ENCODE data around the gene ITSN1. TPM values are rescaled to one million over a fixed set of nuclear protein-coding genes. Genes with fewer than 3 reads are reported as not detected.

The ITSN1 gene
- total RNA-seq, 1 experiment from 2014 or later = 30.6 TPM

DNA sequence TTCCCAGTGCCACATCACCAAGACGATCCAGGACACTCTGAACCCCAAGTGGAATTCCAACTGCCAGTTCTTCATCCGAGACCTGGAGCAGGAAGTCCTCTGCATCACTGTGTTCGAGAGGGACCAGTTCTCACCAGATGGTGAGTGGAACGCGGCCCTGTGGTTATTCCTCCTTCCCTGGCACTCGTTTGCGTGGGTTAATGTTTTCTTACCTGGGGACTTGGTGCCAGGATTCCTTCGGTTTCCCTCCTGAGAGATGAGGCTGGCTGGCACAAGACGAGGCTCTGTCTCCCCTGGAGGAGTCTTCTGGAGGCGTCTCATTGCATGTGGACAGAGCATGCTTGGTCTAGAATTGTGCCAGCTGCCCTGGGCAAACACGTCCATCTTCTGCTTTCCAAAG lies 244.0 kb downstream of the ITSN1 start:
- Mint-ChIP-seq H3K4me1 (ENCODE audit: low read depth, unreplicated experiment) (no peaks in the 10 kb centered on the region), H3K27ac (ENCODE audit: unreplicated experiment) (no peak overlapping the region), H3K27me3 (ENCODE audit: unreplicated experiment) (peaks cover 14% of the 10 kb centered on the region), H3K36me3 (ENCODE audit: insufficient read depth, unreplicated experiment) (no peaks in the 10 kb centered on the region), H3K4me3 (ENCODE audit: low read depth, unreplicated experiment) (no peak overlapping the region), H3K9me3 (ENCODE audit: low read depth, unreplicated experiment) (no peaks in the 10 kb centered on the region)
- no peak for DNase-seq
- intact Hi-C loops (cut with micrococcal nuclease; ENCODE audit: unreplicated experiment) = no loop called here
- CTCF ChIA-PET = interaction anchor here (0.7 kb wide), 1 partner anchor 49 kb away, joined by 3 read pairs; no protein-coding TSS in a partner anchor
- TF ChIP-seq, protein P1, sequence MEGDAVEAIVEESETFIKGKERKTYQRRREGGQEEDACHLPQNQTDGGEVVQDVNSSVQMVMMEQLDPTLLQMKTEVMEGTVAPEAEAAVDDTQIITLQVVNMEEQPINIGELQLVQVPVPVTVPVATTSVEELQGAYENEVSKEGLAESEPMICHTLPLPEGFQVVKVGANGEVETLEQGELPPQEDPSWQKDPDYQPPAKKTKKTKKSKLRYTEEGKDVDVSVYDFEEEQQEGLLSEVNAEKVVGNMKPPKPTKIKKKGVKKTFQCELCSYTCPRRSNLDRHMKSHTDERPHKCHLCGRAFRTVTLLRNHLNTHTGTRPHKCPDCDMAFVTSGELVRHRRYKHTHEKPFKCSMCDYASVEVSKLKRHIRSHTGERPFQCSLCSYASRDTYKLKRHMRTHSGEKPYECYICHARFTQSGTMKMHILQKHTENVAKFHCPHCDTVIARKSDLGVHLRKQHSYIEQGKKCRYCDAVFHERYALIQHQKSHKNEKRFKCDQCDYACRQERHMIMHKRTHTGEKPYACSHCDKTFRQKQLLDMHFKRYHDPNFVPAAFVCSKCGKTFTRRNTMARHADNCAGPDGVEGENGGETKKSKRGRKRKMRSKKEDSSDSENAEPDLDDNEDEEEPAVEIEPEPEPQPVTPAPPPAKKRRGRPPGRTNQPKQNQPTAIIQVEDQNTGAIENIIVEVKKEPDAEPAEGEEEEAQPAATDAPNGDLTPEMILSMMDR (IDR thresholded peaks at IDR 0.05; ENCODE audit: unreplicated experiment) = no peak
- no TSS peak for BruUV-seq (replicated peaks)

DNA sequence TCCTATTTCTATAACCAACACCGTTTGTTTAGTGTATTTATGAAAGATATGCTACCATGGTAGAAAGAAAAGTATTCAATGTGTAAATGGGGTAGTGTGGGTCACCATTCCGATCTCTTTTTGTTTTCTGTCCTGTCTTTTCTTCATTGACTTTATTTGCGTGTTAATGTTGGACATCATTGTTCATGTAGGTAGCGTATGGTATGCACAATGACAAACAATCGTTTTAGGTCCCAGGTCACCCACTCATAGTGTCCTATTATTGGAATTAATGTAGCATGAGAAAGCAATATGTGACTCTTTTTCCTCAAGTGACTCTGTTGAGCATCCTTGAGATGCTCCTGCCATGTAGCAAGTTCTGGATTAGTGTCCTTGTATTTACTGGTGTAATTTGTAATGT lies 247.9 kb downstream of the ITSN1 start:
- no peak for DNase-seq
- Mint-ChIP-seq H3K27me3 (ENCODE audit: unreplicated experiment) (peaks cover 5% of the 10 kb centered on the region), H3K4me1 (ENCODE audit: low read depth, unreplicated experiment) (peaks cover 9% of the 10 kb centered on the region), H3K4me3 (ENCODE audit: low read depth, unreplicated experiment) (no peak overlapping the region), H3K9me3 (ENCODE audit: low read depth, unreplicated experiment) (no peaks in the 10 kb centered on the region), H3K36me3 (ENCODE audit: insufficient read depth, unreplicated experiment) (no peaks in the 10 kb centered on the region), H3K27ac (ENCODE audit: unreplicated experiment) (no peak overlapping the region)
- BruUV-seq (replicated peaks) = no TSS peak
- CTCF ChIA-PET = interaction anchor here (0.7 kb wide), 1 partner anchor 384 kb away, joined by 3 read pairs; no protein-coding TSS in a partner anchor
- TF ChIP-seq, protein P1 (IDR thresholded peaks at IDR 0.05; ENCODE audit: unreplicated experiment) = no peak
- intact Hi-C loops (cut with micrococcal nuclease; ENCODE audit: unreplicated experiment) = no loop called here

DNA sequence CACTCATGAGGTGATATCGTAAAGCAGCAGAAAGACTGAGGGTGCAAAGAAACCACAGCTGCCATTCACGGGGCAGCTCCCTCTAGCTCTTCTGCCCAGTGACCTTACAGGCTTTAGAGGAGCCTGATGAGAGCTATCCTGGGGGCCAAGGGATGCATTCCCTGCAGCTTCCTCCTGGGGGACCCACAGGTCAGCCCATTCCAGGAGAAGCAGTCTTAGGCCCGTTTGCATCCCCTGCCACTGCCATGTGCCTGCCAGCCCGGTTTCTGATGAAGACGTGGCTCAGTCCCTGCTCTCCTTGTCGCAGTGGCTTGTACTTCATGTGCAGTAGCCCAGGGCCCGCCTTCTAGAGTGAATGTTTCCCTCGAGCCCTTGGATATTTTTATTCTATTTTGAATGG lies 250.6 kb downstream of the ITSN1 start:
- TF ChIP-seq, protein P1 (IDR thresholded peaks at IDR 0.05; ENCODE audit: unreplicated experiment) = no peak
- no peak overlapping the region for H3K27ac Mint-ChIP-seq (ENCODE audit: unreplicated experiment)
- no peaks in the 10 kb centered on the region for H3K9me3 Mint-ChIP-seq (ENCODE audit: low read depth, unreplicated experiment)
- no TSS peak for BruUV-seq (replicated peaks)
- peaks cover 13% of the 10 kb centered on the region for H3K4me1 Mint-ChIP-seq (ENCODE audit: low read depth, unreplicated experiment)
- H3K4me3 Mint-ChIP-seq (ENCODE audit: low read depth, unreplicated experiment) = no peak overlapping the region
- peak; percentile 7 for DNase-seq
- intact Hi-C loops (cut with micrococcal nuclease; ENCODE audit: unreplicated experiment) = no loop called here
- H3K36me3 Mint-ChIP-seq (ENCODE audit: insufficient read depth, unreplicated experiment) = no peaks in the 10 kb centered on the region
- CTCF ChIA-PET = interaction anchor here (0.6 kb wide), 1 partner anchor 299 kb away, joined by 6 read pairs; no protein-coding TSS in a partner anchor
- H3K27me3 Mint-ChIP-seq (ENCODE audit: unreplicated experiment) = no peaks in the 10 kb centered on the region

DNA sequence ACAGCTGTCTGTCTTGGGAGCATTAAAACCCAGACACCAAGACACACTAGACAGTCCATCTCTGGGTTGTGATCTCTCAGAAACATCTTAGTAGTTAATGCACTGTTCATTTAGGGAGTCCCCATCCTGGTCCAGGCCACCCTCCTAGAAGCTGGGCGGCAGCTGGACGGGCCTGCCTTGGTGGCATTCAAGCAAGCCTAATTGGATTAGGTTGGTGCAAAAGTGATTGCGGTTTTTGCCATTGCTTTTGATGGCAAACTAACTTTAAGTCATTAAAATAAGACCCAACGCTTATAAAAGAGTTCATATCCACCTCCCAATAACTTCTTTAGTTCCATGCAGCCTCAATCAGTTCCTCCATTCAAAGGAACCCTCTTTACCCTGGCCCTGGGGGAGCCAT lies 251.6 kb downstream of the ITSN1 start:
- no TSS peak for BruUV-seq (replicated peaks)
- TF ChIP-seq, protein P1 (IDR thresholded peaks at IDR 0.05; ENCODE audit: unreplicated experiment) = no peak
- Mint-ChIP-seq H3K4me3 (ENCODE audit: low read depth, unreplicated experiment) (no peak overlapping the region), H3K27me3 (ENCODE audit: unreplicated experiment) (no peaks in the 10 kb centered on the region), H3K27ac (ENCODE audit: unreplicated experiment) (no peak overlapping the region), H3K9me3 (ENCODE audit: low read depth, unreplicated experiment) (no peaks in the 10 kb centered on the region), H3K4me1 (ENCODE audit: low read depth, unreplicated experiment) (peaks cover 13% of the 10 kb centered on the region), H3K36me3 (ENCODE audit: insufficient read depth, unreplicated experiment) (no peaks in the 10 kb centered on the region)
- CTCF ChIA-PET = interaction anchor here (1.2 kb wide), 1 partner anchor 288 kb away, joined by 4 read pairs; no protein-coding TSS in a partner anchor
- intact Hi-C loops (cut with micrococcal nuclease; ENCODE audit: unreplicated experiment) = no loop called here
- DNase-seq = no peak
